IPS-15b (cell line): ENCODE data around the gene SUPT4H1.
"Not testable (repeated sequence)": the region's sequence is repeated elsewhere in the genome, so short reads cannot be mapped to it uniquely, and the experiment has no call there.

ENCODE experiments used
- H3K27me3 ChIP-seq: one replicate; pipeline ENCODE4 v1.6.1; 2013; ENCODE audit warnings: low read length; ENCODE audit not compliant: control insufficient read depth, insufficient read depth
- H3K36me3 ChIP-seq: one replicate; pipeline ENCODE4 v1.6.1; 2013; ENCODE audit warnings: low read length; ENCODE audit not compliant: control insufficient read depth, insufficient read depth
- H3K4me1 ChIP-seq: one replicate; pipeline ENCODE4 v1.6.1; 2013; ENCODE audit warnings: mild to moderate bottlenecking, low read length; ENCODE audit not compliant: control insufficient read depth, insufficient read depth
- H3K4me3 ChIP-seq: one replicate; pipeline ENCODE4 v1.5.1; 2013; ENCODE audit warnings: low read depth, low read length
- H3K9ac ChIP-seq: one replicate; pipeline ENCODE4 v1.6.1; 2013; ENCODE audit warnings: low read depth, mild to moderate bottlenecking, low read length
- H3K9me3 ChIP-seq: one replicate; pipeline ENCODE4 v1.6.1; 2013; ENCODE audit warnings: mild to moderate bottlenecking, low read length; ENCODE audit not compliant: control insufficient read depth, insufficient read depth

The SUPT4H1 gene

DNA sequence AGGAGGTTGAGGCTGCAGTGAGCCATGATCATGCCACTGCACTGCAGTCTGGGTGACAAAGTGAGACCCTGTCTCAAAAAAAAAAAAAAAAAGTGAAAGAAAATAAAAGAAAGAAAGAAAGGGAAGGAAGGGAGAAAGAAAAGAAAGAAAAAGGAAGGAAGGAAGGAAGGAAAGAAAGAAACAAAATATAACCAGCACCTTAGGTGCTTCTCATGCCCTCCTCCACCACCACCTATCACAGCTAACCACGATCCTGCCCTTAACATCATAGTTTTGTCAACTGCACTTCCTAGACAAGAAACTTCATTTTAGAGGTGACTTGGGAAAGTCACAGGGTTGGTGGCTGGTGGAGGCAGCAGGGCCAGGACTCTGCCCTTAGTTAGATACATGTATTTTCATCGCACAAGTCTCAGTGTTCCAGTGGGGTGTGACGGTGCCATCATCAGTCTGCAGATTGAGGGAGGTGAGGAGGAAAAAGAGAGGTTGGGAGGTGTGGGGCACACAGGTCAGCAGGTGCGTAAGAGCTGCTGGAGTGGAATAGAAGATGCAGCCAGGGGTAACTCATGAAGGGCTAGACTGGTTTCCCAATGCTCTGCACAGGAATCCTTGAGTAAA, 10.0 kb downstream of the SUPT4H1 start:
- H3K9ac ChIP-seq = no peak overlapping the region

DNA sequence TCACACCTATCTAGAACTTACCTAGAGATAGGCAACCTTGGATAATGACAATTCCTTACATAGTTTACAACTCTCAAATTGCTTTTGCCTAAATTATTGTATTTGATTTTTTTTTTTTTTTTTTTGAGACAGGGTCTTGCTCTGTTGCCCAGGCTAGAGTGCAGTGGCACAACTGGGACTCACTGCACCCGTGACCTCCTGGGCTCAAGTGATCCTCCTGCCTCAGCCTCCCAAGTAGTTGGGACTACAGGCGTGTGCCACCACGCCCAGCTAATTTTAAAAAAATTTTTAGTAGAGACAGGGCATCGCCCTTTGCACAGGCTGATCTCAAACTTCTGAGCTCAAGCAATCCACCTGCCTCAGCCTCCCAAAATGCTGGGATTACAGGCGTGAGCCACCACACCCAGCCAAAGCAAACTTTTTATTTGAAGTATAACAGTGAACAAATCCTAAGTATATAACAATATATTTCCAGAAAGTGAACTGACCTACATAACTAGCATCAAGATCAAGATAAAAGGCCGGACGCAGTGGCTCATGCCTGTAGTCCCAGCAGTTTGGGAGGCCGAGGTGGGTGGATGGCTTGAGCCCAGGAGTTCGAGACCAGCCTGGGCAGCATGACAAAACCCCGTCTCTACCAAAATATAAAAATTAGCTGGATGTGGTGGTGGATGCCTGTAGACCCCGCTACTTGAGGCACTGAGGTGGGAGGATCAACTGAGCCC, 10.7 kb downstream of the SUPT4H1 start:
- Histone ChIP-seq H3K4me1 (peaks cover 26% of the 10 kb centered on the region), H3K36me3 (peaks cover 20% of the 10 kb centered on the region)
- not testable (repeated sequence) for H3K9ac ChIP-seq, H3K4me3 ChIP-seq, H3K9me3 ChIP-seq, H3K27me3 ChIP-seq

More for the DNA sequence above, 10.0 kb downstream of the SUPT4H1 start:
- Histone ChIP-seq H3K4me3 (no peak overlapping the region), H3K9me3 (no peaks in the 10 kb centered on the region), H3K27me3 (no peaks in the 10 kb centered on the region), H3K36me3 (peaks cover 21% of the 10 kb centered on the region), H3K4me1 (peaks cover 20% of the 10 kb centered on the region)

DNA sequence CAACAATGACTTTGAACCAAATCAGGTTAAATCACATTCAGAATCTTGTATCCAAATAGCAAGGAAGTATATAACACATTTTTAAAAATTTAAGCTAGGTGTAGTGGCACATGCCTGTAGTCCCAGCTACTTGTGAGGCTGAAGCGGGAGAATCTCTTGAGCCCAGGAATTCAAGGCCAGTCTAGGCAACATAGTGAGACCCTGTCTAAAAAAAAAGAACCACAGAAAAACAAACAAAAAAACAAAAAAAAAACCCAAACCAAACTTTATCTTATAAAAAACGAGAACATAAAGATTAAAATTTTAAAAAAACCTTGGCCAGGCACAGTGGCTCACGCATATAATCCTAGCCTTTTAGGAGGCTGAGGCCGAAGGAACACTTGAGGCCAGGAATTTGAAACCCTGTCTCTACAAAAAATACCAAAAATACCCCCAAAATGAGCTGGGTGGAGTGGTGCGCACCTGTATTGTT, 11.6 kb downstream of the SUPT4H1 start:
- Histone ChIP-seq H3K9ac (peak overlapping the region; percentile 70), H3K4me3 (no peak overlapping the region), H3K4me1 (peaks cover 26% of the 10 kb centered on the region), H3K36me3 (peaks cover 11% of the 10 kb centered on the region), H3K9me3 (no peaks in the 10 kb centered on the region), H3K27me3 (no peaks in the 10 kb centered on the region)

DNA sequence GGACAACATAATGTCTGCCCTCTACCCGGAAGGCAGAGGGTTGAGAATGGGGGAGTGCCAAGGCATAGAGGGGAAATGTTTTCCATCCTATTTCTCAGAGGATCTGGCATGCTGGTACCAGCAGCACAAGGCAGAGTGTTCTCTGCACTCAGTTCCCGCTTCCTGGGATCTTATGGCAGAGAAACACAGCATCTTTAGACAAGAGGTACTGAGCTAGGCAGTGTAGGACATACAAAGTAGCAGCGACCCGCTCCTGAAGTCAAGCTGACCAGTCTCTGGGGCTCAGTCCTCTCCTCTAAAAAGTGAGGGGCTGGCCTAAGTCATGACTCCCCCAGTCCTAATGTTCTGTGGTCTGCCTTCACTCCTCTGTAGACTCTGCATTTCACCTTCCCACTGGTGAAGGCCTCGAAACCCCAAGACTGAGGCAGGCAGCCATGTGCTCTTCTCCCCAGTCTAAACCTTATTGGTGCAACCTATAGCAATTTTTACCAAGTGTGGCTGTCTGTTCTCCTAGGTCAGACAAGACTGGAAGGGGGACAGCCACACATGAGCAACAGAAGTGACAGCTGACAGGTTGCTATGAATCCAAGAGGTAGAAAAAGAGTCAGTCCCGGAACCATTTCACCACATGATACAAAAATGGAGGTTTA, 12.1 kb downstream of the SUPT4H1 start:
- peak overlapping the region; percentile 70 for H3K9ac ChIP-seq
- no peaks in the 10 kb centered on the region for H3K9me3 ChIP-seq
- peaks cover 10% of the 10 kb centered on the region for H3K36me3 ChIP-seq
- peak overlapping the region; percentile 42 for H3K4me3 ChIP-seq
- H3K4me1 ChIP-seq = peaks cover 26% of the 10 kb centered on the region
- no peaks in the 10 kb centered on the region for H3K27me3 ChIP-seq

DNA sequence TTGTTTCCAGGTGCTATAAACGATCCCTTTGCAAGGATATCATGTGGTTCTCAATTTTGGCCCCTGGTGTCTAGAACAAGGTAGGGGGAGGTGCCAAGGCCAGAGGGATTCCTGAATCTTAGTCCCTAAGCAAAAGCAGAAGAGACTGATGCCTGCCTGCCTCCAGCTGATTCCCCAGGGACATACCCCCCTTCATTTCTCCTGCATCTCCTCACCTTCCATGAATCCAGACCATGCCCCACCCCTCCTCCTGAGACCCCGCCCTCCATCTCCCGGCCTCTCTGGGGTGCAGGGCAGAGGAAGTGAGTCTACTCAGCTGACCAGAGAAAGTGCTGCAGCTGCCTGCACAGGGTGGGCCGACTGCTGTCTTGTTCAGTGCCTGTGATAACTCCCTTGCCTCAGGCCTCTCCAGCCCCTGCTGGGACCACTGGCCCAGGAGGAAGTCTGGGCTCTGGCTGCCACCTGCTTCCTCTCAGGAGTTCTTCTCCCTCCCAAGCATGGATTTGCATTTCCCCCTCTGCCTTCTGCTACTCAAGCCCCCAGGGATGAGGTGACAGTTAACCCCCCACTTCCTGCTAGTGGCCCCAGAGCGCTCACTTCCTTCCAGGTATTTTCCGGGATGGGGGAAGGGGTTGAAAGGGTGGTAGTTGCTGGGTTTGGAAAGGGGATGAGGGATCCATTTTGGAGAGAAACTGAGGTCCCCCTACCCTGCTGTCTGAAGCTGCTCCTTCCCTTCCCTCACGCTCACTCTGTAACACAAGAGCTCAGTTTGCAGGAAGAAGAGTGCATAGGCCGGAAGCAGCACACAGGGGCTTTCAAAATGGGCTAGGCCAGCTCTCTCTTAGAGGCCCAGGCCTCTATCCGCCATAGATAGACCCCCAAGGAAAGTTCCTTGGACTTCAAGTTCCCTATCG, 12.9 kb downstream of the SUPT4H1 start:
- Histone ChIP-seq H3K4me1 (peaks cover 26% of the 10 kb centered on the region), H3K9me3 (no peaks in the 10 kb centered on the region), H3K4me3 (peak overlapping the region; percentile 43), H3K27me3 (no peaks in the 10 kb centered on the region), H3K36me3 (peaks cover 3% of the 10 kb centered on the region), H3K9ac (peak overlapping the region; percentile 70)

DNA sequence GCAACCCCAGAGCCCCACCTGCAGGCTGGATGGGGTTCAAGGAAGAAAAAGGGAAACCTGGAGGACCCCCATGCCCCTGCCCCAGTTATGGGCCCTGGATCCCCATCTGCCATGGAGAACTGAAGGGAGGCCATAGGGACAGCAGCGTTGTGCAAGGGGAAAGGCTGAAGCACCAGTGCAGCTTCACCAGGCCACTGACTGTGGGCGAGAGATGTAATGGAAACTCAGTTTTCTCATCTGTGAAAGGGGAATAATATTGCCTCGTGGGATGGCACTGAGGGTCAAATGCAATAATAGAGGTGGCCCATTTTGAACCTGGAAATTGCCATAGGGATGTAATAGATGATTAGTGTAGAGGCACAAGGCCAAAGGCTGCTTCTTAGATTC, 13.6 kb downstream of the SUPT4H1 start:
- Histone ChIP-seq H3K9ac (peak overlapping the region; percentile 60), H3K4me3 (peak overlapping the region; percentile 43), H3K36me3 (no peaks in the 10 kb centered on the region), H3K4me1 (peaks cover 27% of the 10 kb centered on the region), H3K9me3 (no peaks in the 10 kb centered on the region), H3K27me3 (no peaks in the 10 kb centered on the region)

DNA sequence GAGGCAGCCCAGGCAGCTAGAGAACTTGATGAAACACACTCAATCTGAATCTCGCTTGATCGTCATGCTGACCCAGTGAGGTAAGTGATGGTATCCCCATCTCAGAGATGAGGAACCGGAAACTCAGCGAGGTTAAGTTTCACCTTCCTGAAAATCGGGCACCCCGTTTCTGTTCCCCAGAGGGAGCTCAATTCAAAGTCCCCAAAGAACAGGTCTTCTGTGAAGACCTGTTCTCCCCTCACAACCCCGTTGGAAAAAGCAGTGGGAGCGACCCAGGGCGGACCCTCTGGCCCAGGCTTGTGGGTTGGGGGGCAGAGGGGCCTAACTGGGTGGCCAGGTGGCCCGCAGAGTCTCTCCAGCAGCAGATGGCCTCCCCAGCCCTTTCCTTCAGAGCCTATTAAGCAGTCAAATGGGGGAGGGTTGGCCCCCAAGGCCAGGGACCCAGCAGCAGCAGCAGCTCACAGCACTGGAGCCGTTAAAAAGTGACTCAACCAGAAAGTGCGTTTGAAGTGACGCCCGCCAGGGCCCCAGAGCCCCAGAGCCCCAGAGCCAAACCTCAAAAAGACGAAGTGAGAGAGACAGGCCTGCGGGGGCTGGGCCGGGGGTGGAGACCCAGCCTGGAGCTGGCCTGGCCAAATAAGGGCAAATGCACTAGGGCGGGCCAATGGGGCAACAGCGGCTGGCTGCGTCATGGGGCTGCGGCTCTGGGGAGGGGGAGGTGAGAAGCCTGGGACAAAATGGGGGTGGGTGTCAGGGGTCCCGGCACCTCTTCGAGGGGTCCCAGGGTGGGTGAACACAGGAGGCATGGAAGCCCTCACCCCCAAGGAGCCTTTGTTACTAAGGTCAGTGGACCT, 14.2 kb downstream of the SUPT4H1 start:
- H3K27me3 ChIP-seq = no peaks in the 10 kb centered on the region
- peak overlapping the region; percentile 43 for H3K4me3 ChIP-seq
- peaks cover 30% of the 10 kb centered on the region for H3K4me1 ChIP-seq
- H3K9ac ChIP-seq = peak overlapping the region; percentile 90
- H3K9me3 ChIP-seq = no peaks in the 10 kb centered on the region
- H3K36me3 ChIP-seq = no peaks in the 10 kb centered on the region

DNA sequence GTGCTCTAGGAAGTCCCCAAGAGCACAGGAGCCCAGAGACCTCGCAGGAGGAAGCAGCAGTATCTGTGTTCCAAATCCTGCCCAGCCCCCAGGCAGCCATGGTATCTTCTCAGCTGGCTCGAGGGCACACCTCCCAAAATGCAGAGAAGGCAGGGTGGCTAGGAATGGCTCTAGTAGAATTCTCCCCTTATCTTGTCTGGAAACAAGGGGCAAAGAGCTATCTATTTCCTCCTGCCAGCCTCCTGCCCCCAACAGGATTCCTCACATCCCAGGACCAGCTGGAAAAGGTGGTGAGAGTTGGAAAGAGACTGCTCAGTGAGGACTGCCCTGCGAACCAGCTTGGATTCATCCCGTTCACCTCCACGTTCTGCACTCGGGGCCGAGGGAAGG, 14.8 kb downstream of the SUPT4H1 start:
- peak overlapping the region; percentile 90 for H3K9ac ChIP-seq
- H3K4me1 ChIP-seq = peaks cover 32% of the 10 kb centered on the region
- H3K36me3 ChIP-seq = no peaks in the 10 kb centered on the region
- H3K9me3 ChIP-seq = no peaks in the 10 kb centered on the region
- peak overlapping the region; percentile 13 for H3K4me3 ChIP-seq
- H3K27me3 ChIP-seq = no peaks in the 10 kb centered on the region

DNA sequence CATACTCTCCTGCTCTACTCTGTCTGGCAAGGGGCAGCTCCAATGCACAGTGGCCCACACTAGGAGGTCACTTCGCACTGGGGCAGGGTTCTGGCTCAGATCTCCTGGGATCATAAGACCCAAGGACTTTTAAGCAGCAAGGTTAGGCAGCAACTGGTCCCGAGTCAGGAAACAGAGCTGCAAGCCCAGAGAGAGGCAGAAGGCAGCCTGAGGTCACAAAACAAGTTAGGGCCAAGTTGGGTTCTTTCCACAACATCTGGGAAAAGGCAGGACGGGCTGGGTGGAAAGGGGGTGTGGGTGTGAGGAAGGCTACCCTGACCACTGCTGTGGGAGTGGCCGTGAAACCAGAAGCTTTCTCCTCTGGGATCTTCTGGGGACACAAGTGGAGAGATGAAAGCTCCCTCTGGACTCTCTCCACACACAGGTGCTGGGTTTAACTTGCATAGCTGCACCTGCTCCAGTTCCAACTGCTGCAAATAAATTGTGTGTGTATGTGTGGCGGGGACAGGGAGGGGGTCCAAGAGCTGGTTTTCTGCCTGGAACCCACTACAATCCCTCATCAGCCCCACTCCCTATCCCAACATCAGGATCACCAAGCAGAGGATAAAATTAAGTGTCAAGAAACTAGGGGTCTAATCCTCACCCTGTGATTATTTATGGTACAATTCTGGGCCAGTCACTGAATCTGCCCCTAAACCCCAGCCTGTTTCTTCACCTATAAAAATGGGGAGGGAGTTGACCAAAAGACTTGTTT, 15.4 kb downstream of the SUPT4H1 start:
- Histone ChIP-seq H3K9ac (peak overlapping the region; percentile 47), H3K4me3 (no peak overlapping the region), H3K4me1 (peaks cover 32% of the 10 kb centered on the region), H3K27me3 (no peaks in the 10 kb centered on the region), H3K36me3 (no peaks in the 10 kb centered on the region), H3K9me3 (no peaks in the 10 kb centered on the region)

DNA sequence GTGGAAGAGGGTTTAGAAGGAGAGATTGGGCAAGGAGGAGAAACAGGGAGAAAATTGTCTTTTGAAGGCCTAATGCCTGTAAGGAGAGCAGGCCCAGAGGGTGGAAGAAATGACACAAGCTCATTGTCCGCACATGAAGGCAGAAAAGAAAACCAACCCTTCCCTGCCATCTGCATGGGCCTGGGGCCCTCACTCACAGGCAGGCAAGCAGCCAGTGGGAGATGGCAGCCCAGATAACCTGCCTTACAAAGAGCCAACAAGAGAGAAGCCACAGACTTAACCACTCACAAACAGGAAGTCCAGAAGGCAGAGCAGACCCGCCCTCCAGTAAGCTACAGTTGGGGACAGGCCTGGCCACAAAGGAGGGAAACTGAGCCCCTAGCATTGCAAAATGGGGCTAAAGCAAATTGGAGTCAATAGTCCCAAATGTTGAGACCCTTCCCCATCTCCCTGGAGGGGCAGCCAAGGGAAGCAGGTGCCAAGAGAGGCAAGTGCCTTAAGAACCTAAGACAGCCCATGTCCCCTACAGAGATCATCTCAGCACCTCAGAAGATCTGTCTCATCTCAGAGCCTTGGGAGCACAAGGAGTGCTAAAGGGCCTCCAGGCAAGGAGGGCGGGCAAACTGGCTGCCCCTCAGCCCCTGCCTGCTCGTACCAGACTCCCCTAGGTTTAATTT, 16.1 kb downstream of the SUPT4H1 start:
- Histone ChIP-seq H3K9me3 (no peaks in the 10 kb centered on the region), H3K9ac (no peak overlapping the region), H3K4me1 (peaks cover 32% of the 10 kb centered on the region), H3K36me3 (peaks cover 3% of the 10 kb centered on the region), H3K27me3 (no peaks in the 10 kb centered on the region), H3K4me3 (no peak overlapping the region)
